Measurements from ENCODE around the gene STC2. TPM values are rescaled to one million over a fixed set of nuclear protein-coding genes. Genes with fewer than 3 reads are reported as not detected.

Gene STC2
- total RNA-seq, 4 donors from 2014 or later: 3.2 to 29.1 (median 9.9) TPM

GRCh38 chr5:173312821-173313220 is 15.4 kb downstream of the STC2 start:
- intact Hi-C loops (cut with DNase I; ENCODE audit: low total_unique reads): no loop called here
- no peak overlapping the region for H3K4me3 ChIP-seq (ENCODE audit: low read depth, poor library complexity, severe bottlenecking)
- TF ChIP-seq CTCF (IDR thresholded peaks at IDR 0.05) (no peak), POLR2A (IDR thresholded peaks at IDR 0.05) (no peak)
- WGBS, 2 donors: 57 to 67% methylated on average over 3 of the region's 3 CpGs
- no peak for DNase-seq (ENCODE audit: low spot score in 2 of 2)

- intact Hi-C loops (cut with DNase I; ENCODE audit: low total_unique reads): no loop called here
- no peak for DNase-seq (ENCODE audit: low spot score in 2 of 2)
- no peak overlapping the region for H3K4me3 ChIP-seq (ENCODE audit: low read depth, poor library complexity, severe bottlenecking)
- WGBS, 2 donors: 92 to 93% methylated on average over 9 of the region's 9 CpGs
- no peak for TF ChIP-seq CTCF (IDR thresholded peaks at IDR 0.05)
- TF ChIP-seq POLR2A (IDR thresholded peaks at IDR 0.05): no peak
Observed at GRCh38 chr5:173311818-173312585, 16.2 kb downstream of the STC2 start.

- peak in 1 of 2 donors; percentile 69 for DNase-seq (ENCODE audit: low spot score in 2 of 2)
- 46 to 48% methylated on average over 15 of the region's 15 CpGs for WGBS, 2 donors
- intact Hi-C loops (cut with DNase I; ENCODE audit: low total_unique reads): no loop called here
- no peak for TF ChIP-seq POLR2A (IDR thresholded peaks at IDR 0.05)
- no peak overlapping the region for H3K4me3 ChIP-seq (ENCODE audit: low read depth, poor library complexity, severe bottlenecking)
Observed at GRCh38 chr5:173310861-173311785, 17.1 kb downstream of the STC2 start.

GRCh38 chr5:173310218-173310769 is 17.9 kb downstream of the STC2 start:
- no peak overlapping the region for H3K4me3 ChIP-seq (ENCODE audit: low read depth, poor library complexity, severe bottlenecking)
- peak in 1 of 2 donors; percentile 85 for DNase-seq (ENCODE audit: low spot score in 2 of 2)
- 70 to 74% methylated on average over 8 of the region's 8 CpGs for WGBS, 2 donors
- TF ChIP-seq CTCF (IDR thresholded peaks at IDR 0.05): no peak
- no peak for TF ChIP-seq POLR2A (IDR thresholded peaks at IDR 0.05)
- intact Hi-C loops (cut with DNase I; ENCODE audit: low total_unique reads): no loop called here

GRCh38 chr5:173309731-173310130 is 18.5 kb downstream of the STC2 start:
- WGBS, 2 donors: 92 to 93% methylated on average over 2 to 4 of the region's 4 CpGs

More at GRCh38 chr5:173309731-173310130, 18.5 kb downstream of the STC2 start:
- intact Hi-C loops (cut with DNase I; ENCODE audit: low total_unique reads): no loop called here
- DNase-seq (ENCODE audit: low spot score in 2 of 2): no peak
- H3K4me3 ChIP-seq (ENCODE audit: low read depth, poor library complexity, severe bottlenecking): no peak overlapping the region
- no peak for TF ChIP-seq POLR2A (IDR thresholded peaks at IDR 0.05)
- TF ChIP-seq CTCF (IDR thresholded peaks at IDR 0.05): no peak
